ENCODE results near the gene GPR107.
"Not testable (repeated sequence)": the region's sequence is repeated elsewhere in the genome, so short reads cannot be mapped to it uniquely, and the experiment has no call there.

Gene GPR107

GRCh38 chr9:130053504-130054324 lies at the start of gene GPR107:
Gene GPR107 (plus strand): TSS chr9:130053906. CDS start chr9:130053933, 27 bp downstream.
- peak; percentile 82 for DNase-seq (ENCODE audit: low read depth, low spot score)

GRCh38 chr9:130003943-130004552 lies 49.7 kb upstream of the GPR107 start:
- no peak for DNase-seq (ENCODE audit: low read depth, low spot score)

GRCh38 chr9:130006952-130007351 lies 46.8 kb upstream of the GPR107 start:
- DNase-seq (ENCODE audit: low read depth, low spot score) = not testable (repeated sequence)

- no peak for DNase-seq (ENCODE audit: low read depth, low spot score)
These were observed 45.2 kb upstream of the GPR107 start for GRCh38 chr9:130008538-130008937.

GRCh38 chr9:130009546-130009945 lies 44.2 kb upstream of the GPR107 start:
- not testable (repeated sequence) for DNase-seq (ENCODE audit: low read depth, low spot score)

GRCh38 chr9:130010151-130010988 lies 43.3 kb upstream of the GPR107 start:
- no peak for DNase-seq (ENCODE audit: low read depth, low spot score)

- no peak for DNase-seq (ENCODE audit: low read depth, low spot score)
These were observed 40.4 kb upstream of the GPR107 start for GRCh38 chr9:130013326-130013725.

- DNase-seq (ENCODE audit: low read depth, low spot score) = no peak
These were observed 38.2 kb upstream of the GPR107 start for GRCh38 chr9:130015353-130016019.

- DNase-seq (ENCODE audit: low read depth, low spot score) = no peak
These were observed 36.6 kb upstream of the GPR107 start for GRCh38 chr9:130017076-130017475.

- not testable (repeated sequence) for DNase-seq (ENCODE audit: low read depth, low spot score)
These were observed 36.2 kb upstream of the GPR107 start for GRCh38 chr9:130017510-130017909.

- DNase-seq (ENCODE audit: low read depth, low spot score) = no peak
These were observed 35.4 kb upstream of the GPR107 start for GRCh38 chr9:130018265-130018664.

- DNase-seq (ENCODE audit: low read depth, low spot score) = no peak
These were observed 33.1 kb upstream of the GPR107 start for GRCh38 chr9:130020618-130021017.

GRCh38 chr9:130021123-130021522 lies 32.6 kb upstream of the GPR107 start:
- DNase-seq (ENCODE audit: low read depth, low spot score) = no peak

- DNase-seq (ENCODE audit: low read depth, low spot score) = not testable (repeated sequence)
These were observed 31.9 kb upstream of the GPR107 start for GRCh38 chr9:130021842-130022241.

- DNase-seq (ENCODE audit: low read depth, low spot score) = no peak
These were observed 31.1 kb upstream of the GPR107 start for GRCh38 chr9:130022566-130023143.

GRCh38 chr9:130023144-130023787 lies 30.4 kb upstream of the GPR107 start:
- DNase-seq (ENCODE audit: low read depth, low spot score) = peak; percentile 27

- no peak for DNase-seq (ENCODE audit: low read depth, low spot score)
These were observed 29.6 kb upstream of the GPR107 start for GRCh38 chr9:130023994-130024596.

- DNase-seq (ENCODE audit: low read depth, low spot score) = no peak
These were observed 29.1 kb upstream of the GPR107 start for GRCh38 chr9:130024597-130024994.

GRCh38 chr9:130026583-130027340 lies 26.9 kb upstream of the GPR107 start:
- no peak for DNase-seq (ENCODE audit: low read depth, low spot score)

Measured in ELF-1 (cell line).